GM19240 (cell line): ENCODE results near the gene PHACTR4.
"Not testable (repeated sequence)": the region's sequence is repeated elsewhere in the genome, so short reads cannot be mapped to it uniquely, and the experiment has no call there.

ENCODE experiments used
- DNase-seq: peaks from one replicate; pipeline ENCODE4 v3.0.0; 2011; ENCODE audit warnings: low spot score; ENCODE audit not compliant: insufficient read length

The PHACTR4 gene

GRCh38 chr1:28370239-28371009 is 884 bp downstream of the PHACTR4 start:
- DNase-seq, result peak; percentile 35

- no peak for DNase-seq
Measured at GRCh38 chr1:28371010-28371377, 1.5 kb downstream of the PHACTR4 start.

- DNase-seq, result not testable (repeated sequence)
Measured at GRCh38 chr1:28373450-28373849, 3.9 kb downstream of the PHACTR4 start.

- no peak for DNase-seq
Measured at GRCh38 chr1:28374297-28374696, 4.8 kb downstream of the PHACTR4 start.

- not testable (repeated sequence) for DNase-seq
Measured at GRCh38 chr1:28375598-28375997, 6.1 kb downstream of the PHACTR4 start.

- not testable (repeated sequence) for DNase-seq
Measured at GRCh38 chr1:28376195-28376594, 6.7 kb downstream of the PHACTR4 start.

GRCh38 chr1:28378906-28379305 is 9.4 kb downstream of the PHACTR4 start:
- DNase-seq, result no peak

GRCh38 chr1:28380394-28380793 is 10.9 kb downstream of the PHACTR4 start:
- no peak for DNase-seq

GRCh38 chr1:28383785-28384184 is 14.2 kb downstream of the PHACTR4 start:
- not testable (repeated sequence) for DNase-seq

- no peak for DNase-seq
Measured at GRCh38 chr1:28392027-28392652, 22.6 kb downstream of the PHACTR4 start.

- DNase-seq, result no peak
Measured at GRCh38 chr1:28394136-28394535, 24.6 kb downstream of the PHACTR4 start.

GRCh38 chr1:28395181-28395580 is 25.6 kb downstream of the PHACTR4 start:
- no peak for DNase-seq

- no peak for DNase-seq
Measured at GRCh38 chr1:28401760-28402159, 32.2 kb downstream of the PHACTR4 start.

GRCh38 chr1:28409090-28409489 is 39.5 kb downstream of the PHACTR4 start:
- no peak for DNase-seq

GRCh38 chr1:28411656-28412055 is 42.1 kb downstream of the PHACTR4 start:
- no peak for DNase-seq

GRCh38 chr1:28412731-28413130 is 43.2 kb downstream of the PHACTR4 start:
- no peak for DNase-seq

GRCh38 chr1:28416509-28417194 is 47.1 kb downstream of the PHACTR4 start:
- no peak for DNase-seq

GRCh38 chr1:28417441-28417922 is 47.9 kb downstream of the PHACTR4 start:
- no peak for DNase-seq

- no peak for DNase-seq
Measured at GRCh38 chr1:28417926-28418637, 48.5 kb downstream of the PHACTR4 start.

- no peak for DNase-seq
Measured at GRCh38 chr1:28421744-28422143, 52.2 kb downstream of the PHACTR4 start.

- DNase-seq, result no peak
Measured at GRCh38 chr1:28426831-28427230, 57.3 kb downstream of the PHACTR4 start.

GRCh38 chr1:28428012-28428411 is 58.5 kb downstream of the PHACTR4 start:
- DNase-seq, result no peak
